22Rv1 (cell line): ENCODE results near the gene SLC26A3.

ENCODE experiments used
- CTCF ChIP-seq: fragments of 450-650 bp; IDR thresholded peaks from 2 replicates; pipeline ENCODE4 v1.5.1; 2017; ENCODE audit warnings: mild to moderate bottlenecking
- ZFX ChIP-seq: fragments of 450-650 bp; IDR thresholded peaks from 2 replicates; pipeline ENCODE4 v1.6.1; 2017; ENCODE audit warnings: antibody characterized with exemption, borderline replicate concordance

GRCh38 chr7:107811934-107812333 is 8.9 kb upstream of the SLC26A3 start:
- TF ChIP-seq CTCF (no peak), ZFX (no peak)
